HEK293 (cell line): ENCODE results near the gene CACNA1C.

ENCODE experiments used
- BCL11A ChIP-seq: fragments of 450-650 bp; formaldehyde crosslinking; IDR thresholded peaks from 2 replicates; pipeline ENCODE4 v1.5.1; 2016; ENCODE audit warnings: low read depth, missing biosample characterization, missing genetic modification characterization
- BCL6B ChIP-seq: fragments of 450-650 bp; formaldehyde crosslinking; IDR thresholded peaks from 2 replicates; pipeline ENCODE4 v1.5.1; 2017; ENCODE audit warnings: missing biosample characterization, missing genetic modification characterization
- CTCF ChIP-seq: fragments of 450-650 bp; formaldehyde crosslinking; IDR thresholded peaks from 2 replicates; pipeline ENCODE4 v1.5.1; 2016; ENCODE audit warnings: missing biosample characterization, missing genetic modification characterization
- EGR2 ChIP-seq: fragments of 450-650 bp; formaldehyde crosslinking; IDR thresholded peaks from 2 replicates; pipeline ENCODE4 v1.5.1; 2016; ENCODE audit warnings: low read depth, missing biosample characterization, missing genetic modification characterization
- GLIS2 ChIP-seq: fragments of 450-650 bp; formaldehyde crosslinking; IDR thresholded peaks from 2 replicates; pipeline ENCODE4 v1.5.1; 2016; ENCODE audit warnings: missing biosample characterization, missing genetic modification characterization
- PRDM4 ChIP-seq: fragments of 450-650 bp; formaldehyde crosslinking; IDR thresholded peaks from 2 replicates; pipeline ENCODE4 v1.5.1; 2017; ENCODE audit warnings: missing biosample characterization, missing genetic modification characterization
- ZBTB17 ChIP-seq: fragments of 450-650 bp; formaldehyde crosslinking; IDR thresholded peaks from 2 replicates; pipeline ENCODE4 v1.5.1; 2016; ENCODE audit warnings: missing biosample characterization, missing genetic modification characterization
- ZEB2 ChIP-seq: fragments of 450-650 bp; formaldehyde crosslinking; IDR thresholded peaks from 2 replicates; pipeline ENCODE4 v1.5.1; 2016; ENCODE audit warnings: missing biosample characterization, missing genetic modification characterization
- ZFP3 ChIP-seq: fragments of 450-650 bp; formaldehyde crosslinking; IDR thresholded peaks from 2 replicates; pipeline ENCODE4 v1.5.1; 2016; ENCODE audit warnings: low read depth, missing biosample characterization, missing genetic modification characterization
- ZIC2 ChIP-seq: fragments of 450-650 bp; formaldehyde crosslinking; IDR thresholded peaks from 2 replicates; pipeline ENCODE4 v1.5.1; 2016; ENCODE audit warnings: missing biosample characterization, missing genetic modification characterization
- ZNF18 ChIP-seq: fragments of 450-650 bp; formaldehyde crosslinking; IDR thresholded peaks from 2 replicates; pipeline ENCODE4 v1.5.1; 2016; ENCODE audit warnings: missing biosample characterization, missing genetic modification characterization
- ZNF274 ChIP-seq, 2 experiments: fragments of 200-500 bp in 1 of 2; fragments of 450-650 bp in 1 of 2; sonication (Bioruptor generic) in 1 of 2; formaldehyde crosslinking in 1 of 2; IDR thresholded peaks; 2 replicates each; pipeline versions ENCODE4 v1.5.1 to v1.6.1; 2014 to 2016; ENCODE audit warnings: borderline replicate concordance in 1 of 2, inconsistent platforms in 1 of 2, low read length in 1 of 2, missing biosample characterization in 1 of 2, missing genetic modification characterization in 1 of 2
- ZNF324 ChIP-seq: fragments of 450-650 bp; formaldehyde crosslinking; IDR thresholded peaks from 2 replicates; pipeline ENCODE4 v1.5.1; 2016; ENCODE audit warnings: missing biosample characterization, missing genetic modification characterization
- ZNF362 ChIP-seq: fragments of 450-650 bp; formaldehyde crosslinking; IDR thresholded peaks from 2 replicates; pipeline ENCODE4 v1.5.1; 2016; ENCODE audit warnings: missing biosample characterization, missing genetic modification characterization
- ZNF37A ChIP-seq: fragments of 450-650 bp; IDR thresholded peaks from 2 replicates; pipeline ENCODE4 v1.5.1; 2018; ENCODE audit warnings: missing biosample characterization, missing genetic modification characterization
- ZNF433 ChIP-seq: fragments of 450-650 bp; formaldehyde crosslinking; IDR thresholded peaks from 2 replicates; pipeline ENCODE4 v1.5.1; 2016; ENCODE audit warnings: missing biosample characterization, missing genetic modification characterization, low read depth
- ZNF518A ChIP-seq: fragments of 450-650 bp; formaldehyde crosslinking; conservative IDR thresholded peaks from 2 replicates; pipeline ENCODE4 v1.5.1; 2016; ENCODE audit warnings: low read depth, missing biosample characterization, missing genetic modification characterization
- ZNF521 ChIP-seq: fragments of 450-650 bp; formaldehyde crosslinking; IDR thresholded peaks from 2 replicates; pipeline ENCODE4 v1.5.1; 2017; ENCODE audit warnings: missing biosample characterization, mild to moderate bottlenecking, missing genetic modification characterization
- ZNF561 ChIP-seq: fragments of 450-650 bp; IDR thresholded peaks from 2 replicates; pipeline ENCODE4 v1.5.1; 2018; ENCODE audit warnings: missing biosample characterization, missing genetic modification characterization, borderline replicate concordance
- ZNF777 ChIP-seq: fragments of 450-650 bp; formaldehyde crosslinking; IDR thresholded peaks from 2 replicates; pipeline ENCODE4 v1.5.1; 2017; ENCODE audit warnings: missing biosample characterization, missing genetic modification characterization, borderline replicate concordance
- ZNF791 ChIP-seq: fragments of 450-650 bp; formaldehyde crosslinking; IDR thresholded peaks from 2 replicates; pipeline ENCODE4 v1.5.1; 2016; ENCODE audit warnings: missing biosample characterization, missing genetic modification characterization
- ZXDB ChIP-seq: fragments of 450-650 bp; formaldehyde crosslinking; IDR thresholded peaks from 2 replicates; pipeline ENCODE4 v1.5.1; 2016; ENCODE audit warnings: missing biosample characterization, missing genetic modification characterization

Gene CACNA1C

GRCh38 chr12:2054091-2055018, 1.6 kb downstream of the CACNA1C start (continued):
- no peak for TF ChIP-seq PRDM4 (tag by site-specific recombination)
- TF ChIP-seq ZEB2: peak; percentile 49; the same call in 1 of the 2 replicates
- no peak for TF ChIP-seq ZNF18 (tag by site-specific recombination)
- 0 out of 2 replicates have a peak, but pooled peaks have one; percentile 22 for TF ChIP-seq BCL11A (tag by site-specific recombination)
- peak; percentile 63 for TF ChIP-seq ZBTB17 (tag by site-specific recombination)
- no peak for TF ChIP-seq ZNF521 (tag by site-specific recombination)
- TF ChIP-seq ZNF433: no peak
- TF ChIP-seq CTCF: 0 out of 2 replicates have a peak, but pooled peaks have one; percentile 17
- TF ChIP-seq ZFP3: no peak
- TF ChIP-seq BCL6B (tag by site-specific recombination): no peak
- no peak for TF ChIP-seq ZNF274 (IDR thresholded peaks at IDR 0.05; ENCODE audit: low read length)
- no peak for TF ChIP-seq ZNF274 (tag by site-specific recombination; IDR thresholded peaks at IDR 0.05; ENCODE audit: borderline replicate concordance)
- TF ChIP-seq ZNF362 (tag by site-specific recombination): no peak
- peak; percentile 77 for TF ChIP-seq ZIC2 (tag by site-specific recombination)
- no peak for TF ChIP-seq ZNF324 (tag by site-specific recombination)
- TF ChIP-seq GLIS2 (tag by site-specific recombination): peak; percentile 74
- peak; percentile 99 for TF ChIP-seq EGR2 (tag by site-specific recombination)
- TF ChIP-seq ZNF37A: no peak
- no peak for TF ChIP-seq ZNF518A
- TF ChIP-seq ZXDB (tag by site-specific recombination): no peak
- TF ChIP-seq ZNF791 (tag by site-specific recombination): no peak
- TF ChIP-seq ZNF561 (tag by site-specific recombination): no peak
- peak; percentile 8; the same call in 1 of the 2 replicates for TF ChIP-seq ZNF777
